Stimulated activated CD8-positive, alpha-beta memory T cell treated with anti-CD3 and anti-CD28 coated beads, Interleukin-4, amount 100 ng/mL, for 24 hours (primary cell): ENCODE data around the gene HOXD9.

ENCODE experiments used
- DNase-seq: peaks from one replicate; pipeline ENCODE4 v3.0.0-alpha.2; 2020; ENCODE audit warnings: low read depth

HOXD9 gene

DNA sequence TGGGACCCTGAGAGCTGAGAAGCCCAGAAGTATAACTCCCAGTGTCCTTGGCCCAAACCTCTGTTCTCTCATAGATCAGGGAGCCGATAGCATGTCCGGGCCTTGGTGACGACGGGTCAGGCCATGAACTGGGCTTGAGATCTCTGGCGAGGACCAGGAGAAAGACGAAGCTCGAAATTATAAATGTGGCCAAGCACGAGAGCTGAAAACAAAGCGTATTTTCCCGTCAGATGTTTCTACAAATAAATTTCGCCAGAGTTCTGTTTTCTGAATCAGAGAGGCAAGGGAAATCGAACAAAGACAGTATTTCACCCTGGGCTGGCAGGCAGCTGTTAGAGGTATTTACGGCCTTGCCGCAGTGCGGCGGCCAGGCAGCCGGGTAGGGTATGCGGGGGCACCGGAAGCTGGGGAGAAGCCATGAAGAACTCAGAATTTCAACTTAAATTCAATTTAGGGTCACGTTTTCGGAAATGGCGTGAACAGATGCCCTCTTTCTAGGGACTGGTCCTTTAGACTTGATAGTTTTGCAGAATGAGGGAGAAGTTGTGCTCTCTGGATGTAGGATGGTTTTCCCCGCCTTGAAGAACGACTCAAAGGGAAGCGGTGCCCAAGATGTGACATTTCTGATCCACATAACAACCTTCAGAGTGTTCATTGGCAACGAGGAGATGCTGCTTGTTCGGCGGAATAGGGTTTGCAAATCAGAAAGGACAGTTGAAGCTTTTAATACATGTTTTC lies 16.6 kb downstream of the HOXD9 start:
- DNase-seq = no peak

DNA sequence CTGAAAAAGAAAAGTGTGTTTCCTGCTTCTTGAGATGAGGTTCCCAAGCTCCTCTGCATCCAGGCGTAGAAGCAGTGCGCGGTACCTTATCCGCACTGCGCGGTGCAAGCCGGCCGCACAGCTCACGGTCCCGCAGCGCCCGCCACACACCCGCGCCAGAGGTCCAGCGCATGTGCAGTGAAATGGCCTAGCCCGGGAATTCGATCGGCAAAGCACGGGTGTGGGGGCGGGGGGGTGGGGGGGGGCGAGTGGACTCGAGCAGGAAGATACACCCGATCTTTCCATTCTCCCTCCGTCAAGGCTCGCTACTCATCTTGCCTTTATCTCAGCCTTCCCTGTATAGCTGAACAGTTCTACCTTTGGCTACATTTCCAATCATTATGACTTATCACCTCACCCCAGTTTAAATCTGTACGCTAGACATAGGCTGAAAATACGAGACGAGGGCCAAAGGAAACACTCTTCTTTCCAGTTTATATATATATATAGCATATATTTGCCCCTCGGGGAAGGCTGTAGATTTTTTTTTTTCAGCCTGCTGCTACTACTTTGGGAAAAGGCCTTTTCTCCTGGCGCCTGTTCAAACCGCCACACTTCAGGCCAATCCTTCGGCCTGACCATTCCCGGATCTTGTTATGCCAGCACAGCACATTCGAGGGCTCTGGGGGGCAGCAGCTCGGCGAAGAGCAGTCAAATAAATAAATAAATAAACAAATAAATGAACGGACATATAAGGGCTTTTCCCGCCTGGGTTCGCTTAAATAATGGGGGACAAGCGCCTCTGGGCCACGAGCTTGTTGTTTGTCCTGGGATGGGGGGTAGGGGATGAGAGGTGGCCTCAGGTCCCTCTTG lies 17.4 kb downstream of the HOXD9 start:
- DNase-seq = no peak

DNA sequence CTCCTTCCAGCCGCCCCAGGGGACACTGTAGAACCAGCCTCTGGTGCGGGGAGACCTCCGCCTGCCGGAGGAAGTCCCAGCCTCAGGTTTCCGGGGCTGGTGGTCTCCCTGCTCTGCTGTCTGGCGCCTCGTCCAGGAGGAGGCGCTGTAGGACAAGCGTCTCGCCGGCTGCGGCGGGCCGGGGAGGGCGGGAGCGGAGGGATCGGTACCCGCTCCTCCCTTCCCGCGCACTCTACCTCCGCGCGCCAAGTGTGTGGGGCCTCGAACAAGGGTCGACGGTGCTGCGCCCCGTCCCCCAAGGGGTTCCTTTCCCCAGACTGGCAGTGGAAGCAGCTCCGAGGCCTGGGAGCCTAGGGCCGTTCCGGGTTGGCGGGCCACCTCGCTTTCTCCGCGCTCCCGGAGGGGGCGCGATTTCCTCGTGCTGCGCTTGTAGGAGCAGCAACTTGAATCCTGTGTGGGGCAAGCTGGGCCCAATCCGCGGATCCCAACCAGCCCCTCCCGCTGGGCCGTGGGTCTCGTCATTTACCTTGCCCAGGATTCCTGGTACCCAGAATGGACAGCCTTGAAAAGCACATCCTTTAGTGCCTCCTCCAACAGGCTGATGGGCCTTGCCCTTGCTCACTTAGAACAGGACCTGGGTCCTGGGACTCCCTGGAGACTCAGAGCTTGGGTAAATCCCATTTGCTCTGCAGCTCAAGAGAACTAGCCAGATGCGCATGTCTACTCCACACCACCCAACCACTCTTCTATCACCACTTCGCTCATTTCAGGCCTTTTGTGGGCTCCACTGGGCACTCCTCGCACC lies 18.2 kb downstream of the HOXD9 start:
- peak; percentile 59 for DNase-seq

DNA sequence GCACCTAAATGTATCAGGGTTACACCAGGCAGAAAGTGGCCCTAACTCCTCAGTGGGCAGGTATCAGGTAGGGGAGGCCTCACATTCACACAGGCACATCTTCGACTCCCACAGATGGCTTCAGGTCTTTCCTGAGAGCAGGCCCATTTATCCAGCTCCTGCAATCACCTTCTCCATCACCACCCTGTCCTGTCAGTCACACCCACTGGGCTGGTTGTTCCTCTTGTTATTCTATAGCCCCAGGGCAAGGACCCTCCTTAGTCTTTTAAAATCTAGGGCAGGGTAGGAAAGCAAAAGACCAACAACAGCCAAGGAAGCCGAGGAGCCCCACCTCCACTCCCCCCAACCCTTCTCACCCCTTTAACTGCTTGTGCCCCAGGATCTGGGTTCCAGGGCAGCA lies 19.8 kb downstream of the HOXD9 start:
- no peak for DNase-seq

DNA sequence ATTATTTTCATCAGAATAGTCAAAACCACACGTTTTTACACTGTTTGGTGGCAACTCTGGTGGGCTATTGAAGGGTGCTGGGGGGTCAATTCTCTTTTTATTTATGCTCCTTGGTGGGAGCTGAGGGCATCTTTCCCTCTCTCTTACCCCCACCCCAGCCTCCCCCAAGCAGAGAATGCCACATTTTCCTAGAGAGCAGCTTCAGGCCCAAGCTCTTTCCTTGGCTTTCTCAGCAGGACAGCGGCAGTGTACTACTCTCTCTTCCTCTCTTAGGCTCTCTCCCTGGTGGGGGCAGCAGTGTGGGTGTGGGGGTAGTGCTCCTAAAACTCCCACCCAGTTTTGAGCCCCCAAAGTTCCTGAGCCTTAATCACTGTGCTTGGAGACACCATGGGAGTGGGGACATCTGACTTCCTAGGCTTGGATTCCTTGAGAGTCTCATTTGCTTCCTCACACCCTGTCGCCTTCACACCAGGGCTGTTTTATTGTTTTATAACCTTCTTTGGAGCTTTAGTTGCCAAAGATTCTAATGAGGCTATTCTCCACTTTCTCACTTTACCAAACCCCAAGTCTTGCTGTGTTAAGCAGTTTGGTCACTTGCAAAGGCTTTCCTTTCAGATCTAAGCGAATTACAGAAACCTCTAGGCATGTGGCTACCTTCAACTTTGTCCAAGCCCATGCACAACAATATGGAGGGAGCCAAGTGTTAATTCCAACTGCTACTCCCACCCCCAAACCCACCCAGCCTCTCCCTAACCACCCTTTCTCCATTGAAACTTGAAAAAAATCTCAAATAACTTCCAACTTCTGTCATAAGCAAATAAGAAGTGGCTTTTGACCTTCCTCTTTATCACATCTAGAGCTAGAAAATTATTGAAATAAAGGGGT lies 22.8 kb downstream of the HOXD9 start:
- DNase-seq = no peak

DNA sequence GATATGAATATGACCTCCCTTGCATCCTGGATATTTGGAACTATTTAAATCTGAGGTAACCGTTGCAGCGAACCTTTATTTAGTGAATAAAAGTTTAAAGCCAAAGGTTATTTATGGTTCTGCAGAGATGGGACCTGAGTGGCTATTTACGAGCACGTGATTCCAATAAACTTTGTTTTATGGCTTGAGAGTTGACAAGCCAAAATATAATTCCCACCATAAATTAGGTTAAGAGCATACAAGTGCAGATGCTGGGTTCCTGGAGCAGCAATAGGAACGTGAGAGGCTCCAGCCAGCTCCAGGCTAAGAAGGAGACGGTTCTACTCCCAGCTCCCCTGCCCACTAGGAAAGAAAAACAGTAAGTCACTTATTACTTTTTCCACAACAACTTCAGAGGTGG lies 23.6 kb downstream of the HOXD9 start:
- DNase-seq = no peak

DNA sequence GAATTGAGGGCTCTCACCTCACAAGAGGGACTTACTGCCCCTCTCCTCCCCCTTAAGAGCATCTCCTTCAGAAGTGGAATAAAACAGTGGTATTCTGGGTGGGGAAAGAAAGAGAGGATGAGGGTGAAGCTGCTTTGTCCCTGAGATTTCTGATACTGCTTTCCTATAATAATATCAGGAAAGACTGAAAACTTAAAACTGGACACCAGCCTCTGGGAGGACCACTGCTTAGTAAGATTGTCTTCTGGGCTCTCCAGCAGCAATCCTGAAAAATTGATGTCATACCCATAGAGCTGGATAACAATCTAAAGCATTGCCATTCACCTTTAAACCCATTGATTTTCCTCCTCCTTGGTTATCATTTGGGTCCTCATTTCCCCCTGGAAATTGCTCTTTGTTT lies 24.1 kb downstream of the HOXD9 start:
- DNase-seq = no peak

DNA sequence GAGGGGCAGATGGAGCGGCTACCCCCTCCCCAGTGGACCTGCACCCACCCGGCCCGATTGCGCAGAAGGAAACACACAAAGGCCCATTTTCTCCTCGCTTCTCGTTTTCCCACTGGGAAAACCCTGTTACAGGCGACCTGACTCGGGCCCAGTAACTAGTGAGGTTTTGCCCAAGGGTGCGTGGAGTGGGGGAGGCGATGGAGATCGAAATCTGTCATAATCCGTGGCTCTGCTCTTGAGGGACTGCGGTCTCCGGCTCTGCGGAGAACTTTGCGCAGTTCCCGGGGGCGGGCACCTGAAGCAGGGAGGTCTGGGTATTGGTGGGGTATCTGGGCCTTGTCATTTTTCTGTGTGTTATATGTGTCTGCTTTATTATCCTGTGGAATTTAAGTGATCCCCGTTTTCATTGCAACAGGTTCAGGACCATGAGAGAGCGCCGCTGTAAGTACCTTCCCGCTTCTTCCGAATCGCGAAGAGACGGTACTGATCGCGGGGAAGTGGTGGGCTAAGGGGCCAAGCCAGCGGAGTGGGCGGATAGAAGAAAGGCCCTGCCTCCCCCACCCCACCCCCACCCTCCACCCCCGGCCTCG lies 24.8 kb downstream of the HOXD9 start:
- DNase-seq = no peak

DNA sequence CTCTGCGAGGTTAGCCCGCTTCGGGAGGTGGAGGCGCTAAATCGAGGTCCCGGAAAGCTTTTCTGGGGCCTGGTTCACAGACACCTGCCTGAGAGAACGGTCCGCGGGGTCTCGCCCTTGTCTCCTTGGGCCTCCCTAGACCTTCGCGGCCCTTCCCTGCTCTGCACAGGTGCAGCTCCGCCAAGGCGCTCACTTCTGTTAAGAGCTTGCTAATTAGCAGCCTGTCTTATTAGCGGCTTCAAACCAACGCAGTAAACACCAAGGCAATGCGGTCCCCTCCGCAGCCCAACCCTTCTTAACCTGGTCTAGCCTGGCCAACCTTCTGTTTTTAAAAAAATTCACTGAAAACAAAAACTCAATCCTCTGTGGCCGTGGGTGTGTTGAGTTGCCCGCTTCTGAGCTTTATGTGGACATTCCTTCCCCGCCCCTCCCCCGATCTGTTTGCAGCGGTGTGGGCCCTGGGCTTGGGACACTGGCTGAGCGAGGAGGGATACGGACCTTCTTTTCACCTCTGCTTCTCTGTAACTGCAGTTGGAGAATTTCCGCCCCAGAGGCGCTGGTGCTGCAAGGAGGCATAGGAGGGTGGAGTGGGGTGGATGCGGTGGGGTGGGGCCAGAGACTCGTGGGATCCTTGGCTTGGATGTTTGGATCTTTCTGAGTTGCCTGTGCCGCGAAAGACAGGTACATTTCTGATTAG lies 25.4 kb downstream of the HOXD9 start:
- DNase-seq = no peak

DNA sequence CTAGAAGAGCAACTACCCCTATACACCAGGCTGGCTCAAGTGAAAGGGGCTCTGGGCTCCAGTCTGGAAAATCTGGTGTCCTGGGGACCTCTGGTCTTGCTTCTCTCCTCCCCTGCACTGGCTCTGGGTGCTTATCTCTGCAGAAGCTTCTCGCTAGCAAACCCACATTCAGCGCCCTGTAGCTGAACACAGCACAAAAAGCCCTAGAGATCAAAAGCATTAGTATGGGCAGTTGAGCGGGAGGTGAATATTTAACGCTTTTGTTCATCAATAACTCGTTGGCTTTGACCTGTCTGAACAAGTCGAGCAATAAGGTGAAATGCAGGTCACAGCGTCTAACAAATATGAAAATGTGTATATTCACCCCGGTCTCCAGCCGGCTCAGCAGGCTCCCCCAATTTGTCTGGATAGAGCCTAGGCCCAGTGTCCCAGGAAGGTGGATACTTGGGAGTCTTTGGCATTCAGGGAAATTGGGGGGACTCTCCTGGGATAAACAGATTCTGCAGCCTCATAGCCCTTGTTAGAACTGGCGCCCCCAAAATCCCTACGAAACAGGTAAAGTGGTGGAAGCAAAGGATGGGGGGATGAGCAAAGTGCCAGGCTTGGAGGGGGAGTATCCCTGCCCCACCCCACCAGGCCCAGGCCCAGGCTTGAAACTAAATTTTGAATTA lies 26.4 kb downstream of the HOXD9 start:
- DNase-seq = no peak

DNA sequence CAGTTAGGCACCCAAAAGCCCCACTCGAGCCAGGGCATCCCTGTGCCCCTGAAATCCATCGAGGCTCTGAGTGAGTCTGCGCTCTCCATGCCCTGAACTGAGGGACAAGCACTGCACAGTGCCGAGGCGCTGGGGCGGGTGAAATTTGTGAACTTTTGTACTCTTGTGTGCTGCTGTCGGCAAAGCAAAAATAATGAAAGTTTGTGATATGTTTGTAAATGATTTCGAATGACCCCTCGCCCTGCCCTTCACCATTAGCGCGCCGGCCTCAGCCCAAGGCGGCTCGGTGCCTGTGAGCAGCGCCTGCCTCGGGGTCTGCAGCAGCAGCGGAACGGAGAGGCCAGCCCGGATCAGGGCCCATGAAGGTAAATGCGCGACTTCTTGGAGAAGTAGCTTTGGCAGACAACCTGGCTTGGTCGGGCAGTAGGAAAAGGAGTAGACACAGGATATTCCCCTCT lies 27.0 kb downstream of the HOXD9 start:
- no peak for DNase-seq

DNA sequence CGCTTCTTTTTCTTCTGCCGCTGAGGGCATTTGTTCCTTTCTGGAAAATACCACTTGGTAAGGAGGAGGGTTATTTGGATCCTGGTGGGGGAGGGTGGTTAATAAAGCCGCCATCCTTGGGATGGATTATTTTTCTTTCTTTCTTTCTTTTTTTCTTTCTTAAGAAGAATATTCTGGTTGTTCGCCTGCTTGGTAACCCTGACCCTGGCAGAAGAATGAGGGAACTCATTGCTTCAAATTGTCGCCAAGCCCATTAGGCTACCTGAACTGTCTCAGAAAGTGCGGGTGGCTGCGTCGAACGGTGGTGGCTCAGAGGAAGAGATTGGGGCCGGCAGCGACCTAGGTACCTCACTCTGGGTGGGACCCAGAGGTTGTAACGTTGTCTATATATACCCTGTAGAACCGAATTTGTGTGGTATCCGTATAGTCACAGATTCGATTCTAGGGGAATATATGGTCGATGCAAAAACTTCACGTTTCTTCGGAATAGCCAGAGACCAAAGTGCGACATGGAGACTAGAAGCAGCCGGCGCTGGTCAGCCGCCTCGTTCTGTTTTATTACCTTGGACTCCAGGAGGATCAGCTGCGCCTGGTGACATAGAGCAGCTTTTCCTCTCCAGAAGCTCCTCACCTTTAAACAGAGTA lies 27.5 kb downstream of the HOXD9 start:
- no peak for DNase-seq

DNA sequence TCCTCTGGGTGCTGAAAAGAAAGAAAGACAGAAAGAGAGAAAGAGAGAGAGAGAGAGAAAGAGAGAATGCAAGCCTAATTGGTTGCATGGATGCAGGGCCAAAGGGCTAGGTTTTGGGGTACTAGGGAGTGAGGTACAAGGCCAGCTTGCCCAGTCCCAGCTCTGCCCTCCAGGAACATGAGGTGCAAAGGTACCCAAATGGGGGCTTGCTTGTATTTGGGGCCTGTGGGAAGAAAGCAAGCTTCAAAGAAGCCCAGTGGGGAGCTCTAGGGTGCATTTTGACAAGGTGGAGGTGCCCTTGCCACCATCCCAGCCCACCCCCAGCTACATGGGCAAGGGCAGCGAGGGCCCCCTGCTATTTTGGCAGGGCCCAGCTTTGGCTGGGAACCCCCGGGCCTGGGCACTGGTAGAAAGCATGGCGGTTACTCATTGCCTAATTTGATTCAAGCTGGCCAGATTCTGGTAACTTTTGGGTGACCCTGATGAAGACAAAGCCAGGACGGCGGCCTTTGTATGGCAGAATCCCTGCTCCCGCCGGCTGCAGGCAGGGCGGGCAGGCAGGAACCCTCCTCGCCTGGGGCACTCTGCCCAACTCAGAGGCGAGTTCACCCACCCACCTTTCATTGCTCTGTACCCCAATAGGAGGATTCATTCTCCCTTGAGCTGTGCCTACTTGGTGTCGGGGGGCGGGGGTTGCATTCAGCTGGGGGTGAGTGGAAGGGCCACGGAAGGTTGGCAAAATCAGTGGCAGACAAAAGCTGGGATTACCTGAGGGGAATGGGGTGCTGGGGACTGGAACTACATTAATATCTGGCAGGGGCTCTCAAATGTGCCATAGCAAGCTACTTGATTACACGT lies 28.3 kb downstream of the HOXD9 start:
- DNase-seq = no peak

DNA sequence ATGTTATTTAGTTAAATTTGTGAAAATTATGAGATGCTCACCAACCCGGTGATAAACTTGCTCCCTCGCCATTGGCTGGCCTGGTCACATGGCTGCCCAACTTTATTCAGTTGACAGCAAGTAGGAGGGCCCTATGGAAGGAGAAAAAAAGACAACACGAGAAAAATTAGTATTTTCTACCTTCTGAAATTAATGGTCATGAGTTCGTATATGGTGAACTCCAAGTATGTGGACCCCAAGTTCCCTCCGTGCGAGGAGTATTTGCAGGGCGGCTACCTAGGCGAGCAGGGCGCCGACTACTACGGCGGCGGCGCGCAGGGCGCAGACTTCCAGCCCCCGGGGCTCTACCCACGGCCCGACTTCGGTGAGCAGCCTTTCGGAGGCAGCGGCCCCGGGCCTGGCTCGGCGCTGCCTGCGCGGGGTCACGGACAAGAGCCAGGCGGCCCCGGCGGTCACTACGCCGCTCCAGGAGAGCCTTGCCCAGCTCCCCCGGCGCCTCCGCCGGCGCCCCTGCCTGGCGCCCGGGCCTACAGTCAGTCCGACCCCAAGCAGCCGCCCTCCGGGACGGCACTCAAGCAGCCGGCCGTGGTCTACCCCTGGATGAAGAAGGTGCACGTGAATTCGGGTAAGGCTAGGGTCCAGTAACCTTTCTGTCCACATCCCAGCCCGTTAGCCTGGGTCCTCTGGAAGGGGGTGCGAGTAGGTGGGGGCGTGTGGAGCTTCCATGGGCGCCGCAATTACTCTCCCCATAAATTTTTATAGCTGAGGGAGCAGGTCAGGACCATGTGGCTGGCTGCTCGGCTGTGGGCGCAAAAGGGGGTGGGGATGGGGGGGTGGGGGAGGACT lies 29.1 kb downstream of the HOXD9 start, which contains the start of gene HOXD4:
HOXD4 (plus strand) TSS at position 109 of the 846 bp plus-strand sequence; CDS start at position 193, 84 bp downstream.
- DNase-seq = no peak

DNA sequence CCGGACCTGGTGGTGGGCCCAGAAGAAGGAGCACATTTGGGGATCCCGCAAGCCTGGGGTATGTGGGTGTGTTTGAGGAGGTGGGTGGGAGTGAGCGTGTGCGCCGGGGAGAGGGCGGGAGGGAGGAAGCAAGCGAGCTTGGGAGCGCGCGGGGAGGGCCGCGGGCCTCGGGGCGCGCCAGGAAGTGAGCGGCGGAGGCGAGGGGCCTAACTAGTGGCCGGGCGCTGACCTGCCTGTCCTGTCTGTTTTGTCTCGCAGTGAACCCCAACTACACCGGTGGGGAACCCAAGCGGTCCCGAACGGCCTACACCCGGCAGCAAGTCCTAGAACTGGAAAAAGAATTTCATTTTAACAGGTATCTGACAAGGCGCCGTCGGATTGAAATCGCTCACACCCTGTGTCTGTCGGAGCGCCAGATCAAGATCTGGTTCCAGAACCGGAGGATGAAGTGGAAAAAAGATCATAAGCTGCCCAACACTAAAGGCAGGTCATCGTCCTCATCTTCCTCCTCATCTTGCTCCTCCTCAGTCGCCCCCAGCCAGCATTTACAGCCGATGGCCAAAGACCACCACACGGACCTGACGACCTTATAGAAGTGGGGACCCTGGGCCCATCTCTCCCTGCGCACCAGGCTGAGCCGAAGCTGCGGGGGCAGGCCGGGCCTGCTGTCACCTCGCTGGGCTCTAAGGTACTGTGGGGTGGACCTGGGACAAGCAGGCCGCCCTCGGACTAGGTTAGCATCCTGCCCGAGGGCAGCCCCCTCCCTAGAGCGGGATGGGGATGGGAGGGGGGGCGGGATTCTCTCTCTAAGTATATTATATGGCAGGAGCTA lies 30.0 kb downstream of the HOXD9 start:
- no peak for DNase-seq

DNA sequence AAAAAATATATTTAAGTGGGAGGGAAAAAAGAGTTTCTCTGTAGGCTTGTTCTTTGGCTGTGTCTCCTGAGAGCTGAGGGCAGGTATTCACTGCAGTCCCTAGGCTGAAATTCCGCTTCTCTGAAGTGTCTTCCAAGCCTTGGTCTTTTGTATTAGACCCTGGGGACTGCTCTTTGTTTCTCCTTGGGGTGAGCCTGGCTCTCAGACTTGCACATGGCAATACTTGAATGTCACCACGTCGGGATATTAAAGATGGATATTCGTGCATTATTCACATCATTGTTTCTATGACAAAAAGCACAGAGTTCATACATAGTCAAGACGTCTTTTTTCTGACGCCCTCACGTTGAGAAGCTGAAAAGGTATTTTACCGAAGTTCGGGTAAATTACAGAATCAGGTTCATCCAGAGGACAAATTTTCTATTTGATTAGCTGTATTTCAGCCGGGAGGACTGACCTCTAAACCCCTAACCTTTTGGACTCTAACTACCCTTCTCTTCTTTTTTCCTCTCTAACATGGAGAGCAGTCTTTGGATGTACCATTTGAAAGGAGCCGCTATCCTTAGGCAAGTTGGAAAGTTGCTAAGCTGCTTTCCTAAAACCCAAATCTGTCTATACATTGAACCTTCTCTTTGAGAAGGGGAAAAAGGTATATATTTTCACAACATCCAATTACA lies 32.2 kb downstream of the HOXD9 start:
- DNase-seq = no peak
